Epithelial cell of prostate (primary cell): ENCODE measurements around the gene UPF1.
"Not testable (repeated sequence)": the region's sequence is repeated elsewhere in the genome, so short reads cannot be mapped to it uniquely, and the experiment has no call there.

Source experiments
- DNase-seq: peaks from one replicate; pipeline ENCODE4 v3.0.0-alpha.2; 2011; ENCODE audit warnings: low read depth, low spot score
- H3K27ac ChIP-seq: fragments of 450-650 bp; 2 replicates; pipeline ENCODE4 v1.5.1; 2017; ENCODE audit warnings: mild to moderate bottlenecking

The UPF1 gene

GRCh38 chr19:18906605-18907519 lies 75.1 kb downstream of the UPF1 start:
- no peak overlapping the region for H3K27ac ChIP-seq
- no peak for DNase-seq

GRCh38 chr19:18908917-18909619 lies 77.3 kb downstream of the UPF1 start:
- DNase-seq = no peak
- H3K27ac ChIP-seq = no peak overlapping the region

DNA sequence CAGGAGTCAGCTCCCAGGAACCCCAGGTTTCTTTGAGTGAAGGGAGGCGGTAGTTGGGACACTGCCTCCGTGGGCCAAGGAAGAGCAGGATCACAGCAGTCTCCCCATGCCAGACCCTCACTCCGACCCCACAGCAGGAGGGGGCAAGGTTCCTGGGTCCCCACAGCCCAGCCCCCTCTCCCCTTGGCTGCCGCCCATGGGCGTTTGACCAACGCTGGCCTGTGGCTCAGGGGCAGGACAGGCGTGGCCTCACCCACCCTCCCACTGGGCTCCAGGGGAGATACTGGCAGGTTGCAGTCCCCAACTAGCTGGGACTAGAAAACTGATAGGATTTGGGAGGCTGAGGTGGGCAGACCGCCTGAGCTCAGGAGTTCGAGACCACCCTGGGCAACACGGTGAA lies 78.3 kb downstream of the UPF1 start:
- no peak overlapping the region for H3K27ac ChIP-seq
- no peak for DNase-seq

DNA sequence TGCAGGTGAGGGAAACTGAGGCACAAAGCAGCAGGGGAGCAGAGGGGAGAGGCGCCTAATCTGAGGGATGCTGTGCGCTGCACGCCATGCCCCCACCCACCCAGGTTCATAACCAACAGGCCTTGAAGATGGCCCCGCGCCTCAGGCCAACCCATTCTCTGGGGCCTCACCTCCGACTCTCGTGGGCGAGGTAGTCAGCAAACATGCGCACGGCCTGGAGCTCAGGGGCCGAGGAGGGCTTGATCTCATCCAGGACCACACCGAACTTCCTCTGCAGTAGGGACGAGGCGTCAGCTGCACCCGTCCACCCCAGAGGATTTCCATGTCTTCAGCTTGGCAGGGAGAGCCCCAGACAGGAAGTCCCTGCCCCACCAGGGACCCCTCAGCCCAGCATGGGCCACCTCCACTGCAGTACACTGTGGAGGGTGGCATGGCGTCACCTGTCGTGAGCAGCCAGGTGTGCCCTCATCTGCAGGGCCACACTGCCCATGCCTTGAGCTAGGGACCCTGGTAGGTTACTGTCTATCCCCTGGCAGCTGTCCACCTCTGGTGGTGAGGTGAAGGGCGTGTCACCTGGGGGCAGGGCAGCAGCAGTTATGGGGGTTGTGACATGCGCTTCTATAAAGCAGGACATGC lies 79.2 kb downstream of the UPF1 start:
- no peak for DNase-seq

DNA sequence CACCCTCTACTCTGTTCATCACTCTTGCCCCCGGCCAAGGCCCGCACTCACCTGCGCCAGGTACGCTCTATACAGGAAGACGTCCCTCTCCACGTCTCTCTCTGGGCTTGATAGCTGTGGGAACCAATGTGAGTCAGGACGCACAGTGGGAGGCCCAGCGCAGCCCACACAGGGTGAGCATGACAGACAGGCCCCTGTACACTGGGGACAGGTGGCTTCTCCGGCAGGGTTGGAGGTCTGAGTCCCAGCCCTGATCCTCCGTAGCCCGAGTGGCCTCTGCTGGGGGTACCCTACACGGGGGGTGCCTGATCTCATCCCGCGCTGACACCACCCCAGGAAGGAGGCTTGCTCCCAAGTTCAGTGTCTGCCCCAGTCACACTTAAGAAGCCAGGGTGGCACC lies 81.2 kb downstream of the UPF1 start:
- no peak overlapping the region for H3K27ac ChIP-seq
- no peak for DNase-seq

More for the DNA sequence above, 79.2 kb downstream of the UPF1 start:
- no peak overlapping the region for H3K27ac ChIP-seq

DNA sequence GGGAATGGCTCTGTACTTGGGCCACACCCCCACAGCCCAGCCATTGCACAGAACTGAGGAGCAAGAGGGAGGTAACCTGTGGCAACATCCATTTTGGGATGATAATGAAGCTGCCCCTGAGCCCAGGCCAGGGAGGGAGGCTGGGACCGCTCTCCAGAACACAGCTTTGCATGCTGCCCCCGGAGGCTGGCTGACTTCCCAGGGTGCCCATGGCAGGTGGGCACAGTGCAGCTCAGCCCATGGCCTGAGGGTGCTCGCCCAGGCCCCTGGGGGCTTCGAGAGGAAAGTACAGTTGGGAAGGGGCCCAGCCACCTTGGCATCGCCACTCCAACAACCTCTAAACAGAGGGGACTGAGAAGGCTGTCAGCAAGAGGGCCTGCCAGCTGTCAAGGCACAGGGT lies 81.7 kb downstream of the UPF1 start:
- H3K27ac ChIP-seq = no peak overlapping the region
- no peak for DNase-seq

DNA sequence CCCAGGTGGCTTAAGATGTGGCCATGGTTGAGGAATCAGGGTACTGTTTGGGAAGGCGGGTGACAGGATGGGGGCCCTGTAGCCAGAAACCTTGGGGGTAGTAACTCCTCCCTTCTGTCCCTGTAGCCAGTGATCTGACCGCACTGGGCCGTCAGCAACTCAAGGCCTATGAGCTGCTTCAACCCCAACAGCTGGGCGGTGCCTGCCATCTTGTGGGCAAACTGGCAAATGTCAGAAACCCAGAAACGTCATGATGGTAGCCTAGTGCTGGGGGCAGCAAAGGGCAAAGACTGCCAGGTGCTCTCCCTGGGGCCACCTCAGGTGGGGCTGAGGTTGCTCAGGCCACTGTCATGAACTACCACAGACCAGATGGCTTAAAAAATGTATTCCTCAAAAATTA lies 83.9 kb downstream of the UPF1 start:
- DNase-seq = peak; percentile 10
- no peak overlapping the region for H3K27ac ChIP-seq

- H3K27ac ChIP-seq, DNase-seq: not testable (repeated sequence)
Observed at GRCh38 chr19:18917593-18917992, 85.8 kb downstream of the UPF1 start.
